Rectal smooth muscle tissue (tissue), 1 donor: ENCODE measurements around the gene RASAL3.

Source experiments
- H3K27ac ChIP-seq: one replicate; pipeline ENCODE4 v1.7.0; 2013; ENCODE audit warnings: low read depth, low read length, inconsistent platforms
- H3K27me3 ChIP-seq: one replicate; pipeline ENCODE4 v1.7.0; 2013; ENCODE audit warnings: low read length; ENCODE audit not compliant: control insufficient read depth, insufficient read depth
- H3K36me3 ChIP-seq: one replicate; pipeline ENCODE4 v1.7.0; 2013; ENCODE audit warnings: low read length; ENCODE audit not compliant: control insufficient read depth, insufficient read depth
- H3K4me1 ChIP-seq: one replicate; pipeline ENCODE4 v1.7.0; 2013; ENCODE audit warnings: low read length; ENCODE audit not compliant: control insufficient read depth, insufficient read depth
- H3K4me3 ChIP-seq: one replicate; pipeline ENCODE4 v1.7.0; 2013; ENCODE audit warnings: low read length
- H3K9ac ChIP-seq: one replicate; pipeline ENCODE4 v1.7.0; 2013; ENCODE audit warnings: low read length

RASAL3 gene

DNA sequence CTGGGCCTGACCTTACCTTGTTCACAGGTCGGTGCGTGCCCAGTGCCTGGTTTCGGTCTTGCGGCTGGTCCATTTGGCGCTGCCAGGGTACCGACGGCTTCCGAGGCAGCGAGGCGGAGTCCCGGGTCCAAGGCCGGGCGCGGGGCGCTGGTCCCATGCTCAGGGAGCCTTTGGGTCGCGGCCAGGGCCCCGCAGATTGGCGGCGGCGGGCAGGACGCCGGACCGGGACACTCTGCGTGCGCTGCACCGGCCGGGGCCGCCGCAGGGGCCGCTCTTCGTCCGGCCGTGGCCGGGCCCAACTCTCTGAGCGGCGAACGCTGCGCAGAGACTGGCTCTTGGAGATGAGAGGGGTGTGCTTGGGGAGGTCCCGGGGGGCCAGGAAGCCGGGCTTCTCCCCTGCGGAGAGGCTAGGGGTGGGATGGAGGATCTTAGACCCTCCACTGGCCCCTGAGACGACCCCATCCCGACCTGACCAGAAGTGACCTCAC lies 11.2 kb downstream of the RASAL3 start:
- peaks cover 11% of the 10 kb centered on the region for H3K4me1 ChIP-seq
- no peaks in the 10 kb centered on the region for H3K36me3 ChIP-seq
- peak overlapping the region; percentile 53 for H3K9ac ChIP-seq
- H3K27ac ChIP-seq: peak overlapping the region; percentile 48
- H3K27me3 ChIP-seq: peaks cover 7% of the 10 kb centered on the region
- peak overlapping the region; percentile 75 for H3K4me3 ChIP-seq

DNA sequence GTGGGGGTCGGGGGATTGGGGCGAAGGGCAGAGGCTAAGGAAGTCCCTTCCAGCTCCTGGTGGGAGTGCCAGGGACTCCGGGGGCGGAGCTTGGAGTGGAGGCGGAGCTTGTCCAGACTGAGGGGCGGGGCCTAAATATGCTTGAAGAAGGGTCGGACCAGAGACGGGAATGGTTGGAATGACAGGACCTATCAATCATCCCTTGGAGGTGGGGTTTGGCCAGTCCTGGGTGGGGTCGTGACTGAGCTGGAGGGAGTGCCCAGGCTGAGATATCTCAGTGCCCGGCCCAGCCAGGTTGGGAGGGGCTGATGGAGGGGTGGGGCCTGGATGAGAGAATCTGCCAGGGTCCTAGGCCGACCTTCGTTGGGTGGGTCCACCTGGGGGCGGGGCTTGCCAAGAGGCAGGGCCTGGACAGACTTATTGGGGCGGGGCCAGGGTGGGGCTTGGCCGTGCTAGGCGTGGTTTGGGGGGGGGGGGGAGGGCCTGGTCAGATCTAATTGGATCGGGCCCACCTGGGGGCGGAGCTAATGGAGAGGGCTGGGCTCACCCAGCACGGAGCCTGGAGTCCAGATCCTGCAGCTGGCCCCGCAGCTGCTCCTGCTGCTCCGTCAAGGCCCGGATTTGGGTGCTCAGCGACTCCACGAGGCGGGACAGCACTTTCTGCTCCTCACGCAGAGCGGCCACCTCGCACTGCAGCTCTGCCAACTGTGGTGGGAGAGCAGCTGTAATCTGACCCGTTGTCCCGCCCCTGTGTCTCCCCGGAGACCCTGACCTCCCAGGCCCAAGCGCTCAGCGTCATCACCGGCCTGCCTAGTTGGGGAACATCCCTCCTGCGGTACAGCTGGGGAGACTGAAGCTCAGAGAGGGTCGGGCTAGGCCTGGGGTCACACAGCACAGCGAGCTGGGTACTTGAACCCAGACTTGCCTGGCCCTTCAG lies 12.0 kb downstream of the RASAL3 start:
- Histone ChIP-seq H3K9ac (peak overlapping the region; percentile 53), H3K4me1 (peaks cover 11% of the 10 kb centered on the region), H3K4me3 (peak overlapping the region; percentile 75), H3K27me3 (peaks cover 7% of the 10 kb centered on the region), H3K27ac (peak overlapping the region; percentile 62), H3K36me3 (no peaks in the 10 kb centered on the region)

GRCh38 chr19:15450528-15450890 lies 13.8 kb downstream of the RASAL3 start:
- Histone ChIP-seq H3K36me3 (no peaks in the 10 kb centered on the region), H3K9ac (no peak overlapping the region), H3K27ac (peak overlapping the region; percentile 72), H3K27me3 (no peaks in the 10 kb centered on the region), H3K4me1 (peaks cover 11% of the 10 kb centered on the region), H3K4me3 (peak overlapping the region; percentile 14)

DNA sequence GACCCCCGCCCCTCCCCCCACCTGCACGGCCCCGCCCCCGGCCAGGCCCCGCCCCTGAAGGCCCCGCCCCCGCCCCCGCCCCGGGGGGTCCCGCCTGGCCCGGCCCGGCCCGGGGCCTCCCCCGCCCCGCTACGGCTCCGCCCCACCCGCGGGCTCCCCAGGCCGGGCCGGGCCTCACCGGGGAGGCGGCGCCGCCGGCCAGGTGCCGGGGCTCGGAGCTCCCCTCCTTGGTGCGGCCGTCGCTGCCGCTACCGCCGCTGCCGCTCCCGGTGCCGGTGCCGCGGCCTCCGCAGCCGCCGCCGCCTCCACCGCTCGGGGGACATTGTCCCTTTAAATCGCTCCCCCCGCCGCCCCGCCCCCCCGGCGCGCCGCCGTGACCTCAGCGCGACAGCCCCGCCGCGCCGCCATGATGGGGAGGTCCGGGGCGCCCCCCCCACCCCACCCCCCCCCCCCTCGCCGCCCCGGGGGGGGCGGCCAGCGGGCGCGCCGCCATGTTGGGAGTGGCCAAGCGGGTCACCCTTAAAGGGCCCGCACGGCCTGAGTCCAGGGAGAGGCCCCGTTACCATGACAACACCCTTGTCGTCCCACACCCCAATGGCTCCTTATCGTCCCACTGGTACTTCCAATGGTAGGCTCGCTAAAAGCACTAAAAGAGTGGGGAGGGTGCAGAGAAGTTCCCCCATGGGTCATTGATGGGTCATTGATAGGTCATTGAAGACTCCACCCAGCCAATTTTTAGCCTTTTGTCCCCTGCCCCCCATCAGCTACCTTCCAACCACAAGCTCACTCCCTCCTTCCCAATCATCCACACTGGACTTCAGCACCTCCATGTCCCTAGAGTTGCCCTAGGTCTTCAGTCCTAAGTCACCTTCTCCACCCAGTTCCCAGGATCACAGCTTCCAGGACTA lies 14.5 kb downstream of the RASAL3 start, which contains the start of gene WIZ:
WIZ (minus strand) TSS at position 337 of the 908 bp plus-strand sequence. CDS start 1,649 bp downstream, outside the sequence.
- peak within 1 kb of the TSS; percentile 68 for H3K9ac ChIP-seq
- H3K27me3 ChIP-seq: no peaks in the 10 kb centered on the region
- peak within 1 kb of the TSS; percentile 75 for H3K4me3 ChIP-seq
- H3K4me1 ChIP-seq: peaks cover 11% of the 10 kb centered on the region
- H3K36me3 ChIP-seq: no peaks in the 10 kb centered on the region
- peak within 1 kb of the TSS; percentile 72 for H3K27ac ChIP-seq

DNA sequence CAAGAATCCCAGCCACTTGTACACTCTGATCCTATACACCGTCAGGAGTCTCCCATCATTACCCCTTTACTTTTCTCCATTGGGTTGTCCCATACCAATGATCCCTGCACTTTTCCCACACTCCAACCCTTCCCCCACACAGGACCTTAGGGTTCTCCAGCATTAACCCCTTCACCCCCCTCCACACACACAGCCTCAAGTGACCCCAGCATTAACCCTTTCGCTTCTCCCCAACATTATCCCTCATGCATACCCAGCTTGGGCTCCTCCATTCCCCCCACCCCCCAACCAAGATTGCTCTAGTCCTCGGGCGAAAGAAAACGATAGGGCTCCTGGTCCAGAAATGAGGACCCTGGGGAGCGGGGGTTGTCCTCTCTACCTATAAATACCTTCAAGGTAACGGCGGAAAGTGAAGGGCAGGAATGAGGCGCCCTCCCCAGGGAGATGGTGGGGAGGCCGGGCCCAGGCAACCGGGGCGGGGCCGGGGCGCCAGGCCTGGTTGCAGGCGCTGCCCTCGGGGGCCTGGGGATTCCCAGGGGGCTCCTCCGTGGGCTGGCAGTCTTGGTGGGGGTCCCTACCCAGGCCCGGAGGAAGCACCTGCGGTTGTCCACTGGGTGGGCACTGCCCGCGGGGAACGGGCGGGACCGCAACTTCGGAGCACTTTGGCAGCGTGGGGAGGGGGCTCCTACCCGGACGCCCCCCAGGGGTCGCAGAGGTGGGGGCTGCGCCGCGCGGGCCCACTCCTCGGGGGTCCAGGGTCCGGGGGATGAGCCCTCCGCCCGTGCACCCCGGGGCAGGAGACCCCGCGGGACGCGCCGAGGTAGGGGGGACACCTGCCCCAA lies 15.3 kb downstream of the RASAL3 start:
- H3K9ac ChIP-seq: peak overlapping the region; percentile 68
- no peaks in the 10 kb centered on the region for H3K36me3 ChIP-seq
- peak overlapping the region; percentile 75 for H3K4me3 ChIP-seq
- H3K27me3 ChIP-seq: no peaks in the 10 kb centered on the region
- peak overlapping the region; percentile 58 for H3K27ac ChIP-seq
- peaks cover 11% of the 10 kb centered on the region for H3K4me1 ChIP-seq

DNA sequence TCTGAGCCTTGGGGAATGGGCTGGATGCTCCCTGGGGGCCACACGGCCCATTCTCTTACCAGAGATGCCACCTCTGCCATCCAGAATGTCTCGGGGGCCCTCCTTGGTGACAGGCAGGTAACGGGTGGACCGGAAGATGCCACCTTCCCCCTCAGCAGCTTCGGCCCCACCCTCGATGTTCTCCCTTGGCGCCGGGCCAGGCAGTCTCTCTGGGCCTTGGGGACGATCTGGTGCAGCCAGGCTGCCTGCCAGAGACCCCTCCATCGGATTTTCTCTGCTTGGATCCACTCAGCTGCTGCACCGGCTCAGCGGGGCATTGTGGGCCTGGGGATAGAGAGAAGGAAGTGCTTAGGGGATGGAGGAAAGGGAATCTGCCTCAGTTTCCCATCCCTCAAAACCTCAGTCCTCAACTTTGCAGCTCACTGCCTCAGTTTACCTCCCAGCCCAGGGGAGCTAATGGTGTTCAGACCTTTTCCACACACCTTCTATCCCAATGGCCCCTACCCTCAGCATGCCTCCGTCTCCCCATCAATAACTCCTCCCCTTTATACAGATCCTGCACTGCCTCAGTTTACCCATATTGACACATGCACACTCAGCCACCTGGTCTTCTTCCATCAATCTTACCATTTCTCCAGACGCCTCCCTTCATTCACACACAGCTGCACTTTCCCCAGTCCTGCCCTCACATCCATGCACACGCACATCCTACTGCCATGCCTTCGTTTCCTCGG lies 16.1 kb downstream of the RASAL3 start:
- Histone ChIP-seq H3K27me3 (no peaks in the 10 kb centered on the region), H3K9ac (no peak overlapping the region), H3K27ac (no peak overlapping the region), H3K4me3 (peak overlapping the region; percentile 75), H3K36me3 (no peaks in the 10 kb centered on the region), H3K4me1 (peaks cover 9% of the 10 kb centered on the region)

- H3K36me3 ChIP-seq: no peaks in the 10 kb centered on the region
- no peak overlapping the region for H3K27ac ChIP-seq
- no peak overlapping the region for H3K9ac ChIP-seq
- no peak overlapping the region for H3K4me3 ChIP-seq
- peaks cover 4% of the 10 kb centered on the region for H3K4me1 ChIP-seq
- no peaks in the 10 kb centered on the region for H3K27me3 ChIP-seq
These were observed 17.3 kb downstream of the RASAL3 start for GRCh38 chr19:15447057-15447456.

DNA sequence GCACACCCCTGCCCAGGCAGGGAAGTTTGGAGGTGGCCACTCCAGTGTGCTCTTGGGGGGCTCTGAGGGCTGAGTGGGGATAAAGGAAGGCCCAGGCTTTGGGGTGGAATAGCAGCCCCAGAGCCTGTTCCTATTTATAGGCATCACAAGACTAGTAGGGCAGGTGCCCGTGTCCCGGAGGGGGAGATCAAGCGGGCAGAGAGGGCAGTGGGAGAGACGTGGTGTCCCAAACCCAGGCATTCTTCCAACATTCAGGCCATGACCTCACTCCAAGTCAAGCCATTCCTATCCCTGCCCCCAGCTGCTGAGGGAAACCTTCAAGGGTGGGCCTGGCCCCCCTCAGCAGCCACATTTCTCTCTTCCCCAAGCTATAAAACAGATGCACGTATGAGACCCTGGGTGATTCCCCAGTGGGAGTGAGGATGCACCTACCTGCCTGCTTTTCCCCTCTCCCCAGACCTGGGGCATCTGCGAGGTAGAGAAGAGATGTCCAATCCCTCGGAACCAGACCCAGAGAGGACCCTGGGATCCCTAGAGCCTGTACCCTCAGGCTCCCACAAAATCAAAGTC lies 18.5 kb downstream of the RASAL3 start:
- H3K27me3 ChIP-seq: no peaks in the 10 kb centered on the region
- no peak overlapping the region for H3K27ac ChIP-seq
- no peak overlapping the region for H3K4me3 ChIP-seq
- no peaks in the 10 kb centered on the region for H3K36me3 ChIP-seq
- no peak overlapping the region for H3K9ac ChIP-seq
- peaks cover 4% of the 10 kb centered on the region for H3K4me1 ChIP-seq

DNA sequence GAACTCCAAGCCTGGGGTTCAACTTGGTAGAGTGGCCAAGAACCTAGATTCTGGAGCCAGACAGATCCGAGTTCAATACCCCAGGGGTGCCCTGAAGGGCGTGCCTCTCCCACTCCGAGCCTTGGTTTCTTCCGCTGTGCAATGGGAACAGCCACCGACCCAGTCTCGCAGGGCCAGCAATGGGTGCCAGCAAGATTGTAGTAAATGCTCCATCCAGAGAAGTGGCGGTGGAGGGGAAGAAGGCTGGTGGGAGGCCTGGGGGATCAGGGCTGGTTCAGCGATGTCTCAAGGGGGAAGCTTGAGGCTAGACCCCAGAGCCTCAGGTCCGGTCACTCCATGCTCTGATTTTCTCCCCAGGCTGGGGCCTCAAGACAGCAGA lies 19.1 kb downstream of the RASAL3 start:
- Histone ChIP-seq H3K4me3 (no peak overlapping the region), H3K4me1 (peaks cover 4% of the 10 kb centered on the region), H3K27me3 (no peaks in the 10 kb centered on the region), H3K36me3 (no peaks in the 10 kb centered on the region), H3K9ac (no peak overlapping the region), H3K27ac (no peak overlapping the region)

GRCh38 chr19:15444505-15445226 lies 19.7 kb downstream of the RASAL3 start:
- H3K27ac ChIP-seq: no peak overlapping the region
- H3K27me3 ChIP-seq: no peaks in the 10 kb centered on the region
- peaks cover 4% of the 10 kb centered on the region for H3K4me1 ChIP-seq
- no peak overlapping the region for H3K9ac ChIP-seq
- H3K36me3 ChIP-seq: no peaks in the 10 kb centered on the region
- H3K4me3 ChIP-seq: no peak overlapping the region
